Adipocyte (in vitro differentiated cells): ENCODE results near the gene MARS2.
"Not testable (repeated sequence)": the region's sequence is repeated elsewhere in the genome, so short reads cannot be mapped to it uniquely, and the experiment has no call there.

ENCODE experiments used
- DNase-seq: peaks from one replicate; pipeline ENCODE4 v3.0.0-alpha.2; 2015; ENCODE audit warnings: low read depth
- H3K27me3 ChIP-seq: replicated peaks from 2 replicates; pipeline ENCODE4 v1.7.0; 2013; ENCODE audit warnings: mild to moderate bottlenecking, low read length, moderate library complexity; ENCODE audit not compliant: control insufficient read depth, insufficient read depth
- H3K36me3 ChIP-seq: 2 replicates; pipeline ENCODE4 v1.7.0; 2013; ENCODE audit warnings: low read length, mild to moderate bottlenecking, moderate library complexity; ENCODE audit not compliant: control insufficient read depth, insufficient read depth, severe bottlenecking
- H3K4me1 ChIP-seq: 2 replicates; pipeline ENCODE4 v1.7.0; 2013; ENCODE audit warnings: mild to moderate bottlenecking, low read length, moderate library complexity; ENCODE audit not compliant: control insufficient read depth, insufficient read depth
- H3K4me3 ChIP-seq: 2 replicates; pipeline ENCODE4 v1.7.0; 2013; ENCODE audit warnings: mild to moderate bottlenecking, low read length, moderate library complexity
- H3K9ac ChIP-seq: 2 replicates; pipeline ENCODE4 v1.7.0; 2013; ENCODE audit warnings: mild to moderate bottlenecking, low read length, moderate library complexity
- H3K9me3 ChIP-seq: 2 replicates; pipeline ENCODE4 v1.7.0; 2013; ENCODE audit warnings: mild to moderate bottlenecking, low read length, moderate library complexity; ENCODE audit not compliant: control insufficient read depth

MARS2 gene

GRCh38 chr2:197675246-197675645 is 29.9 kb upstream of the MARS2 start, which contains the start of gene RFTN2:
Gene RFTN2, minus strand, starts transcription at chr2:197675587. Its CDS starts 129 bp downstream, at chr2:197675458.
- Histone ChIP-seq H3K36me3 (no peaks in the 10 kb centered on the region), H3K9me3 (no peaks in the 10 kb centered on the region), H3K4me1 (peaks cover 26% of the 10 kb centered on the region), H3K27me3 (no peaks in the 10 kb centered on the region), H3K4me3 (peak within 1 kb of the TSS; percentile 87), H3K9ac (peak within 1 kb of the TSS; percentile 87)
- peak; percentile 59 for DNase-seq

DNA sequence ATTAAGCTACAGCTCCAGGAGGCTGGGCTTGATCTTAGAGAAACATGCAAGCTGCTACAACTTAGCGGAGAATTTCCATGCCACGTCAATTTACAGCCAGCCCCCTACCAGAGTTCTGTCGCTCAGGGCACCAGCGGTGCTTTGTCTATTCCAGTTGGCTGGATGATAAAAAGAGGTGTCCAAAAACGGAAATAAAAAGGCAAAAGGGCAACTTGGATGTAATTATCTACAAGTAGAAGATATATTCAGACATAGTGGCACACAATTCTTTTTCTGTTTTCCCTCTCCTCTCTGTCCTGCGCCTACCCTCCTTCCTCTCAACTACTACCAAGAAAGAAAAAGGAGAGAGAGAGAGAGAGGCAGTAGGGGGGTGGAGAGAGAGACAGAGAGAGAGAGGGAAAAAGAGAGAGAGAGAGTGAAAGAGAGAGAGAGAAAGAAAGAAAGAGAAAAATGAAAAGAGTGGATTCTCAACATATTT is 29.4 kb upstream of the MARS2 start:
- H3K9me3 ChIP-seq: no peaks in the 10 kb centered on the region
- H3K4me1 ChIP-seq: peaks cover 26% of the 10 kb centered on the region
- peak; percentile 91 for DNase-seq
- no peaks in the 10 kb centered on the region for H3K36me3 ChIP-seq
- no peaks in the 10 kb centered on the region for H3K27me3 ChIP-seq
- peak overlapping the region; percentile 87 for H3K4me3 ChIP-seq
- H3K9ac ChIP-seq: peak overlapping the region; percentile 87

GRCh38 chr2:197677056-197677455 is 28.1 kb upstream of the MARS2 start:
- Histone ChIP-seq H3K27me3 (no peaks in the 10 kb centered on the region), H3K9ac (no peak overlapping the region), H3K36me3 (no peaks in the 10 kb centered on the region), H3K9me3 (no peaks in the 10 kb centered on the region), H3K4me3 (no peak overlapping the region), H3K4me1 (peaks cover 26% of the 10 kb centered on the region)
- DNase-seq: no peak

DNA sequence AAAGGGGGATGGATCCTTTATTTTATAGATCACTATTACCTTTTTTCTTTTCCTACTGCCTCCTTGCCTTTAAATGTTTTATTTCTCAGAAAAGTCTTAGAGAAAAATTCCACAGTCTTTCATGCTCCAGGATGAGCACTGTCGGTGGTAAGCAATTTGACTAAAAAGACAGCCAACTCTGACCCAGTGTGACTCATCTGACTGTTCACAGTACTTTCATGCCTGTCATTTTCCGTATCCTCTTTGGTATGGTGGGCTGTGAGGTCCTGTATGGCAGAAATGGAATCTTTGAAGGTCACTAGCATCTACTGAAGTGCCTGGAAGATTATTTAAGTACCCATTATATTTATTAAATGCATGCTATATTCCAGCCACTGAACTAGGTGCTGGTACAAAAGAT is 27.7 kb upstream of the MARS2 start:
- DNase-seq: peak; percentile 39
- H3K4me1 ChIP-seq: peaks cover 26% of the 10 kb centered on the region
- no peaks in the 10 kb centered on the region for H3K36me3 ChIP-seq
- H3K4me3 ChIP-seq: no peak overlapping the region
- H3K9me3 ChIP-seq: no peaks in the 10 kb centered on the region
- H3K27me3 ChIP-seq: no peaks in the 10 kb centered on the region
- no peak overlapping the region for H3K9ac ChIP-seq

DNA sequence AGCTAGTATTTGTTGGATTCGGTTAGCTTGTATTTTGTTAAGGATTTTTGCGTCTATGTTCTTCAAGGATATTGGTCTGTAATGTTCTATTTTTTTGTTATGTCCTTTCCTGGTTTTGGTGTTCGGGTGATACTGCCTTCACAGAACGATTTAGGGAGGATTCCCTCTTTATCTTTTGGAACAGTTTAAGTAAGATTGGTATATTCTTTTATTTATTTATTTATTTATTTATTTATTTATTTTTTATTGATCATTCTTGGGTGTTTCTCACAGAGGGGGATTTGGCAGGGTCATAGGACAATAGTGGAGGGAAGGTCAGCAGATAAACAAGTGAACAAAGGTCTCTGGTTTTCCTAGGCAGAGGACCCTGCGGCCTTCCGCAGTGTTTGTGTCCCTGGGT is 10.0 kb upstream of the MARS2 start:
- H3K9ac ChIP-seq, H3K36me3 ChIP-seq, H3K4me1 ChIP-seq, H3K9me3 ChIP-seq, DNase-seq, H3K4me3 ChIP-seq, H3K27me3 ChIP-seq: not testable (repeated sequence)

DNA sequence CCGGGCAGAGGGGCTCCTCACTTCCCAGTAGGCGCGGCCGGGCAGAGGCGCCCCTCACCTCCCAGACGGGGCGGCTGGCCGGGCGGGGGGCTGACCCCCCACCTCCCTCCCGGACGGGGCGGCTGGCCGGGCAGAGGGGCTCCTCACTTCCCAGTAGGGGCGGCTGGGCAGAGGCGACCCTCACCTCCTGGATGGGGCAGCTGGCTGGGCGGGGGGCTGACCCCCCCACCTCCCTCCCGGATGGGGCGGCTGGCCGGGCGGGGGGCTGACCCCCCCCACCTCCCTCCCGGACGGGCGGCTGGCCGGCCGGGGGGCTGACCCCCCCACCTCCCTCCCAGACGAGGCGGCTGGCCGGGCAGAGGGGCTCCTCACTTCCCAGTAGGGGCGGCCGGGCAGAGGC is 9.2 kb upstream of the MARS2 start:
- DNase-seq, H3K27me3 ChIP-seq, H3K4me3 ChIP-seq, H3K36me3 ChIP-seq, H3K9ac ChIP-seq, H3K4me1 ChIP-seq, H3K9me3 ChIP-seq: not testable (repeated sequence)

GRCh38 chr2:197696571-197696970 is 8.6 kb upstream of the MARS2 start:
- not testable (repeated sequence) for H3K9me3 ChIP-seq, H3K27me3 ChIP-seq, H3K4me3 ChIP-seq, H3K4me1 ChIP-seq, DNase-seq, H3K9ac ChIP-seq, H3K36me3 ChIP-seq

GRCh38 chr2:197699724-197700123 is 5.4 kb upstream of the MARS2 start:
- H3K4me3 ChIP-seq, H3K9ac ChIP-seq, DNase-seq, H3K4me1 ChIP-seq, H3K9me3 ChIP-seq, H3K36me3 ChIP-seq, H3K27me3 ChIP-seq: not testable (repeated sequence)

DNA sequence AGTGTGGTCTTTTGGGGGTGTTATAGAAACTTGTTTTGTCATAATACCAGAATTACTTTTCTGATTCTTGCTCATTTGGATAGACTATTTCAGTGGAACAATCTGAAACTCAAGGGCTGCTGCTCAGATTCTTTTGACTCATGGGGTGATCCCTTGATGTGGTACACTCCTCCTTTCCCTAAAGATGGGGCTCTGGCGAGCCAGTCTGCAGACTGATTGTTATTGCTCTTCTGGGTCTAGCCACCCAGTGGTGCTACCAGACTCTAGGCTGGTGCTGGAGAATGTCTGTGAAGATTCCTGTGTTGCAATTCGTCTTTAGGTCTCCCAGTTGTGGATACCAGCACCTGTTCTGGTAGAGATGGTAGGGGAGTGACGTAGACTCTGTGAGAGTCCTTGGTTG is 4.2 kb upstream of the MARS2 start:
- no peak for DNase-seq
- Histone ChIP-seq H3K4me1 (peaks cover under 1% of the 10 kb centered on the region), H3K4me3 (no peak overlapping the region), H3K9me3 (no peaks in the 10 kb centered on the region), H3K9ac (no peak overlapping the region), H3K27me3 (no peaks in the 10 kb centered on the region), H3K36me3 (no peaks in the 10 kb centered on the region)

- no peaks in the 10 kb centered on the region for H3K27me3 ChIP-seq
- no peaks in the 10 kb centered on the region for H3K9me3 ChIP-seq
- peaks cover 32% of the 10 kb centered on the region for H3K4me1 ChIP-seq
- DNase-seq: no peak
- H3K36me3 ChIP-seq: no peaks in the 10 kb centered on the region
- H3K4me3 ChIP-seq: peak overlapping the region; percentile 98
- peak overlapping the region; percentile 94 for H3K9ac ChIP-seq
Observed at GRCh38 chr2:197704434-197705120, 592 bp upstream of the MARS2 start.

DNA sequence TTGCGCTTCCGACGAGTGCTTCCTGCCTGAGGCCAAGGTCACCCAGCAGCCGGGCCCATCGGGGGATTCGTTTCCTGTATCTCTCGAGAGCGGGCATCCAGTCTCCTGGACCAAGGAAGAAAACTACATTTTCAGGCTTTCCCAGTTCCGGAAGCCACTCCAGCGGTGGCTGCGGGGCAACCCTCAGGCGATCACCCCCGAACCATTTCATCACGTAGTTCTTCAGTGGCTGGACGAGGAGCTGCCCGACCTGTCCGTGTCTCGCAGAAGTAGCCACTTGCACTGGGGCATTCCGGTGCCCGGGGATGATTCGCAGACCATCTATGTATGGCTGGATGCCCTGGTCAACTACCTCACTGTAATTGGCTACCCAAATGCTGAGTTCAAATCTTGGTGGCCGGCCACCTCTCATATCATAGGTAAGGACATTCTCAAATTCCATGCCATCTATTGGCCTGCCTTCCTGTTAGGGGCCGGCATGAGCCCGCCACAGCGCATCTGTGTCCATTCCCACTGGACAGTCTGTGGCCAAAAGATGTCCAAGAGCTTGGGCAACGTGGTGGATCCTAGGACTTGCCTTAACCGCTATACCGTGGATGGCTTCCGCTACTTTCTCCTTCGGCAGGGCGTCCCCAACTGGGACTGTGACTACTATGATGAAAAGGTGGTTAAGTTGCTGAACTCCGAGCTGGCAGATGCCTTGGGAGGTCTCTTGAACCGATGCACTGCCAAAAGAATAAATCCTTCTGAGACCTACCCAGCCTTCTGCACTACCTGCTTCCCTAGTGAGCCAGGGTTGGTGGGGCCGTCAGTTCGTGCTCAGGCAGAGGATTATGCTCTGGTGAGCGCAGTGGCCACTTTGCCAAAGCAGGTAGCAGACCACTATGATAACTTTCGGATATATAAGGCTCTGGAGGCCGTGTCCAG is 1.0 kb downstream of the MARS2 start:
- Histone ChIP-seq H3K27me3 (no peaks in the 10 kb centered on the region), H3K9me3 (no peaks in the 10 kb centered on the region), H3K4me1 (peaks cover 32% of the 10 kb centered on the region), H3K36me3 (peaks cover under 1% of the 10 kb centered on the region), H3K9ac (peak overlapping the region; percentile 90), H3K4me3 (peak overlapping the region; percentile 98)
- DNase-seq: peak; percentile 52
